Renal pelvis (tissue), 4 donors: ENCODE results near the gene CACNA2D1. TPM values are rescaled to one million over a fixed set of nuclear protein-coding genes. Genes with fewer than 3 reads are reported as not detected.
A peak's percentile ranks its signal among the peaks of the same experiment; 100 is the strongest.
"Not testable (repeated sequence)": the region's sequence is repeated elsewhere in the genome, so short reads cannot be mapped to it uniquely, and the experiment has no call there.

Experiments
- DNase-seq: peaks from one replicate; pipeline ENCODE4 v3.0.0-alpha.2; 2013
- polyA plus RNA-seq, 3 donors: library from polyadenylated mRNA; unstranded; fragments of 120-200 nt; gene quantifications; one replicate each; pipeline ENCODE4 v1.2.1, GENCODE V29; 2013; ENCODE audit not compliant: insufficient read length in 3 of 3

The CACNA2D1 gene
- polyA plus RNA-seq, 3 donors = 24.1 to 30.7 (median 27.3) TPM

- no peak for DNase-seq
These were observed 394.1 kb downstream of the CACNA2D1 start for GRCh38 chr7:82049442-82049841.

- peak; percentile 50 for DNase-seq
These were observed 399.0 kb downstream of the CACNA2D1 start for GRCh38 chr7:82044497-82045080.

- DNase-seq = no peak
These were observed 404.0 kb downstream of the CACNA2D1 start for GRCh38 chr7:82039621-82040020.

GRCh38 chr7:82036146-82036886, 407.3 kb downstream of the CACNA2D1 start:
- no peak for DNase-seq

GRCh38 chr7:82035456-82035855, 408.1 kb downstream of the CACNA2D1 start:
- no peak for DNase-seq

GRCh38 chr7:82032901-82033300, 410.7 kb downstream of the CACNA2D1 start:
- no peak for DNase-seq

- no peak for DNase-seq
These were observed 414.2 kb downstream of the CACNA2D1 start for GRCh38 chr7:82029236-82029913.

GRCh38 chr7:82028097-82028496, 415.5 kb downstream of the CACNA2D1 start:
- no peak for DNase-seq

GRCh38 chr7:82021713-82022112, 421.9 kb downstream of the CACNA2D1 start:
- DNase-seq = no peak

- DNase-seq = no peak
These were observed 422.5 kb downstream of the CACNA2D1 start for GRCh38 chr7:82021036-82021435.

GRCh38 chr7:82019551-82020475, 423.8 kb downstream of the CACNA2D1 start:
- no peak for DNase-seq

GRCh38 chr7:82018226-82018625, 425.4 kb downstream of the CACNA2D1 start:
- no peak for DNase-seq

GRCh38 chr7:82017334-82017943, 426.1 kb downstream of the CACNA2D1 start:
- peak; percentile 15 for DNase-seq

- no peak for DNase-seq
These were observed 427.8 kb downstream of the CACNA2D1 start for GRCh38 chr7:82015751-82016150.

- DNase-seq = not testable (repeated sequence)
These were observed 429.0 kb downstream of the CACNA2D1 start for GRCh38 chr7:82014574-82014973.

GRCh38 chr7:82012453-82012852, 431.1 kb downstream of the CACNA2D1 start:
- DNase-seq = no peak

GRCh38 chr7:82010416-82010815, 433.2 kb downstream of the CACNA2D1 start:
- DNase-seq = no peak

- no peak for DNase-seq
These were observed 436.3 kb downstream of the CACNA2D1 start for GRCh38 chr7:82007315-82007714.

- DNase-seq = no peak
These were observed 438.5 kb downstream of the CACNA2D1 start for GRCh38 chr7:82005056-82005455.

GRCh38 chr7:81993186-81993585, 450.4 kb downstream of the CACNA2D1 start:
- DNase-seq = no peak

GRCh38 chr7:81990395-81990794, 453.2 kb downstream of the CACNA2D1 start:
- DNase-seq = no peak
